GM19395 (cell line): ENCODE results near the gene NEK8.

ENCODE experiments used
- ATAC-seq: cut with Tn5 transposase; IDR thresholded peaks from one replicate; pipeline ENCODE4 v1.9.1; 2021; ENCODE audit warnings: mild to moderate bottlenecking, moderate library complexity; ENCODE audit not compliant: unreplicated experiment

Gene NEK8

GRCh38 chr17:28744104-28744971, 15.8 kb downstream of the NEK8 start:
- ATAC-seq: no peak

- no peak for ATAC-seq
Measured at GRCh38 chr17:28744972-28745785, 16.6 kb downstream of the NEK8 start.

GRCh38 chr17:28745786-28746411, 17.3 kb downstream of the NEK8 start:
- no peak for ATAC-seq

- ATAC-seq: no peak
Measured at GRCh38 chr17:28746611-28747050, 18.0 kb downstream of the NEK8 start.

GRCh38 chr17:28747051-28747691, 18.6 kb downstream of the NEK8 start:
- ATAC-seq: no peak

GRCh38 chr17:28747801-28748750, 19.5 kb downstream of the NEK8 start:
- ATAC-seq: no peak

GRCh38 chr17:28748852-28749515, 20.4 kb downstream of the NEK8 start:
- no peak for ATAC-seq

- no peak for ATAC-seq
Measured at GRCh38 chr17:28749516-28750177, 21.1 kb downstream of the NEK8 start.

- ATAC-seq: peak; percentile 64
Measured at GRCh38 chr17:28750178-28751047, 21.8 kb downstream of the NEK8 start.

- ATAC-seq: no peak
Measured at GRCh38 chr17:28751600-28752366, 23.2 kb downstream of the NEK8 start.

- ATAC-seq: no peak
Measured at GRCh38 chr17:28755486-28755885, 26.9 kb downstream of the NEK8 start.

GRCh38 chr17:28756049-28756804, 27.6 kb downstream of the NEK8 start:
- ATAC-seq: no peak

GRCh38 chr17:28758411-28759121, 30.0 kb downstream of the NEK8 start:
- no peak for ATAC-seq

GRCh38 chr17:28759256-28759865, 30.8 kb downstream of the NEK8 start:
- no peak for ATAC-seq
